H1 (cell line): ENCODE measurements around the gene PLCL2. TPM values are rescaled to one million over a fixed set of nuclear protein-coding genes. Genes with fewer than 3 reads are reported as not detected.
"Not testable (repeated sequence)": the region's sequence is repeated elsewhere in the genome, so short reads cannot be mapped to it uniquely, and the experiment has no call there.

ENCODE experiments used
- CTCF ChIA-PET: fragments of 300-600 bp; sonication (Branson Sonifier 250); formaldehyde crosslinking; loops from one replicate; lab custom pipeline; 2021; ENCODE audit not compliant: partially characterized antibody; lab: Charles Lee
- POLR2A ChIA-PET: fragments of 300-600 bp; sonication (Branson Sonifier 250); formaldehyde crosslinking; loops from one replicate; lab custom pipeline; 2021; ENCODE audit warnings: inconsistent platforms; ENCODE audit not compliant: partially characterized antibody; lab: Charles Lee
- DNase-seq, 2 experiments: peaks; one replicate each; pipeline versions ENCODE4 v3.0.0 to v3.0.0-alpha.2; 2010 to 2022; ENCODE audit warnings: low spot score in 2 of 2, low read depth in 1 of 2, mixed read lengths in 1 of 2
- FAIRE-seq: peaks from 2 replicates; lab custom pipeline; 2011; peaks lifted over from hg19 to GRCh38; lab: Jason Lieb, UNC
- H2AFZ ChIP-seq: 2 replicates; pipeline ENCODE4 v1.8.1; 2012; ENCODE audit warnings: low read length, inconsistent platforms
- H2AK5ac ChIP-seq: 2 replicates; pipeline ENCODE4 v1.6.1; 2013; ENCODE audit warnings: low read depth, low read length
- H2BK120ac ChIP-seq: replicated peaks from 2 replicates; pipeline ENCODE3; 2013; ENCODE audit warnings: low read depth, low read length, inconsistent platforms
- H2BK12ac ChIP-seq: 2 replicates; pipeline ENCODE4 v1.6.1; 2013; ENCODE audit warnings: low read depth, low read length
- H2BK15ac ChIP-seq: 2 replicates; pipeline ENCODE4 v1.6.1; 2013; ENCODE audit warnings: low read length
- H2BK20ac ChIP-seq: 2 replicates; pipeline ENCODE4 v1.6.1; 2013; ENCODE audit warnings: low read length
- H2BK5ac ChIP-seq: 2 replicates; pipeline ENCODE4 v1.6.1; 2013; ENCODE audit warnings: low read depth, low read length
- H3K14ac ChIP-seq: 2 replicates; pipeline ENCODE4 v1.6.1; 2013; ENCODE audit warnings: inconsistent platforms; ENCODE audit not compliant: insufficient read length
- H3K18ac ChIP-seq: 2 replicates; pipeline ENCODE4 v1.6.1; 2013; ENCODE audit warnings: low read length; ENCODE audit errors: extremely low read depth
- H3K23ac ChIP-seq: 2 replicates; pipeline ENCODE4 v1.6.1; 2013; ENCODE audit warnings: inconsistent platforms; ENCODE audit not compliant: insufficient read length
- H3K23me2 ChIP-seq: 2 replicates; pipeline ENCODE4 v1.6.1; 2013; ENCODE audit warnings: low read depth, low read length
- H3K27ac ChIP-seq: 2 replicates; pipeline ENCODE4 v1.6.1; 2011; ENCODE audit warnings: low read depth, low read length, inconsistent platforms
- H3K27me3 ChIP-seq, 4 experiments: replicated peaks in 1 of 4; 1 replicate in 1 of 4; 2 replicates in 3 of 4; pipeline versions ENCODE4 v1.6.1 to v1.8.1; 2011 to 2013; ENCODE audit warnings: low read length in 3 of 4, mild to moderate bottlenecking in 3 of 4, inconsistent platforms in 2 of 4, mixed read lengths in 2 of 4, moderate library complexity in 1 of 4; ENCODE audit not compliant: control insufficient read depth in 3 of 4, insufficient read depth in 3 of 4; ENCODE audit errors: extremely low read depth in 1 of 4
- H3K36me3 ChIP-seq, 4 experiments: 2 replicates each; pipeline versions ENCODE4 v1.6.1 to v1.8.1; 2011 to 2013; ENCODE audit warnings: mild to moderate bottlenecking in 4 of 4, low read length in 3 of 4, moderate library complexity in 2 of 4, control low read depth in 1 of 4, inconsistent platforms in 1 of 4; ENCODE audit not compliant: insufficient read depth in 4 of 4, control insufficient read depth in 2 of 4
- H3K4ac ChIP-seq: replicated peaks from 2 replicates; pipeline ENCODE3; 2013; ENCODE audit warnings: low read length, low read depth, mixed read lengths, inconsistent platforms; ENCODE audit not compliant: insufficient read length
- H3K4me1 ChIP-seq, 4 experiments: replicated peaks in 1 of 4; 1 replicate in 1 of 4; 2 replicates in 3 of 4; pipeline versions ENCODE4 v1.6.1 to v1.8.1; 2011 to 2013; ENCODE audit warnings: low read length in 3 of 4, inconsistent platforms in 2 of 4, mixed read lengths in 1 of 4; ENCODE audit not compliant: insufficient read depth in 4 of 4, control insufficient read depth in 3 of 4
- H3K4me2 ChIP-seq, 2 experiments: 2 replicates each; pipeline versions ENCODE4 v1.6.1 to v1.8.1; 2011 to 2013; ENCODE audit warnings: low read depth in 2 of 2, low read length in 2 of 2, control low read depth in 1 of 2, inconsistent platforms in 1 of 2, mild to moderate bottlenecking in 1 of 2; ENCODE audit not compliant: insufficient read depth in 1 of 2
- H3K4me3 ChIP-seq, 4 experiments: fragments of 200-600, 300-600 bp in 1 of 4; sonication (generic), shearing (Covaris generic), sonication (Bioruptor Twin) in 1 of 4; 2 replicates each; pipeline versions ENCODE4 v1.5.1 to v1.8.1; 2011 to 2016; ENCODE audit warnings: low read length in 4 of 4, low read depth in 3 of 4, control low read depth in 2 of 4, inconsistent platforms in 2 of 4, mild to moderate bottlenecking in 2 of 4, mixed read lengths in 1 of 4, moderate library complexity in 1 of 4; ENCODE audit not compliant: insufficient read depth in 2 of 4; ENCODE audit errors: extremely low read depth in 1 of 4
- H3K56ac ChIP-seq: replicated peaks from 2 replicates; pipeline ENCODE3; 2013; ENCODE audit warnings: low read depth, mild to moderate bottlenecking, mixed read lengths, low read length, inconsistent platforms; ENCODE audit not compliant: insufficient read length
- H3K79me1 ChIP-seq: 2 replicates; pipeline ENCODE4 v1.6.1; 2013; ENCODE audit warnings: low read depth, low read length, control low read depth
- H3K79me2 ChIP-seq, 2 experiments: 2 replicates each; pipeline versions ENCODE4 v1.6.1 to v1.8.1; 2012 to 2013; ENCODE audit warnings: low read length in 2 of 2, mild to moderate bottlenecking in 2 of 2, inconsistent platforms in 1 of 2; ENCODE audit not compliant: insufficient read depth in 2 of 2, control insufficient read depth in 1 of 2
- H3K9ac ChIP-seq, 4 experiments: replicated peaks in 1 of 4; 1 replicate in 1 of 4; 2 replicates in 3 of 4; pipeline versions ENCODE4 v1.6.1 to v1.8.1; 2011 to 2013; ENCODE audit warnings: low read depth in 3 of 4, low read length in 3 of 4, control low read depth in 2 of 4, mild to moderate bottlenecking in 2 of 4, moderate library complexity in 2 of 4, inconsistent platforms in 1 of 4; ENCODE audit errors: extremely low read depth in 1 of 4
- H3K9me3 ChIP-seq, 2 experiments: 2 replicates each; pipeline versions ENCODE4 v1.6.1 to v1.8.1; 2012 to 2013; ENCODE audit warnings: mild to moderate bottlenecking in 2 of 2, moderate library complexity in 2 of 2, control low read depth in 1 of 2, inconsistent platforms in 1 of 2, low read depth in 1 of 2, low read length in 1 of 2, mixed read lengths in 1 of 2; ENCODE audit not compliant: insufficient read depth in 2 of 2
- H4K20me1 ChIP-seq, 2 experiments: replicated peaks in 1 of 2; 2 replicates each; pipeline versions ENCODE3 to v1.8.1; 2011 to 2013; ENCODE audit warnings: inconsistent platforms in 2 of 2, low read length in 2 of 2, mild to moderate bottlenecking in 1 of 2; ENCODE audit not compliant: insufficient read depth in 2 of 2, control insufficient read depth in 1 of 2
- H4K5ac ChIP-seq: 2 replicates; pipeline ENCODE4 v1.6.1; 2013; ENCODE audit warnings: low read length, low read depth, mixed read lengths, inconsistent platforms; ENCODE audit not compliant: insufficient read length
- H4K8ac ChIP-seq: 2 replicates; pipeline ENCODE4 v1.8.0; 2013; ENCODE audit warnings: mild to moderate bottlenecking, moderate library complexity, low read length, inconsistent platforms; ENCODE audit not compliant: insufficient read depth; ENCODE audit errors: extremely low read depth
- H4K91ac ChIP-seq: replicated peaks from 2 replicates; pipeline ENCODE3; 2013; ENCODE audit warnings: low read length, mixed read lengths, inconsistent platforms; ENCODE audit not compliant: insufficient read length
- CEBPB ChIP-seq: IDR thresholded peaks from 2 replicates; pipeline ENCODE4 v1.6.1; 2012; ENCODE audit warnings: low read depth, low read length
- KDM5A ChIP-seq: fragments of 200-600 bp; IDR thresholded peaks from 2 replicates; pipeline ENCODE4 v1.7.1; 2012; ENCODE audit warnings: mild to moderate bottlenecking, low read length, inconsistent platforms, mixed read lengths
- WGBS, 2 experiments: shearing (Covaris generic) in 1 of 2; methylation state at CpG; one replicate each; pipeline versions ENCODE4 v1.1.6 to v1.1.7; 2013 to 2015; ENCODE audit warnings: low lambda C conversion rate in 2 of 2, mixed read lengths in 2 of 2, inconsistent platforms in 1 of 2, low coverage in 1 of 2, missing lambda C conversion rate in 1 of 2; ENCODE audit not compliant: insufficient replicate concordance in 2 of 2, insufficient coverage in 1 of 2, insufficient read length in 1 of 2; ENCODE audit errors: extremely low coverage in 1 of 2, missing lambda C conversion rate in 1 of 2; 5-methylcytosine and 5-hydroxymethylcytosine counted together
- polyA plus RNA-seq, 7 experiments: library from polyadenylated mRNA; depleted of rRNA in 3 of 7; stranded (reverse) in 5 of 7; unstranded in 2 of 7; fragments of >200 nt in 5 of 7; fragments of 200-250 nt in 2 of 7; gene quantifications; 1 replicate in 5 of 7; 2 replicates in 1 of 7; 4 replicates in 1 of 7; pipeline versions ENCODE4 v1.2.1 to v1.2.3, GENCODE V29; 2011 to 2013; ENCODE audit warnings: missing spikeins in 2 of 7, mixed read lengths in 2 of 7
- total RNA-seq: library from RNA; stranded (reverse); fragmentation: NEBNext Ultra II Directional; extraction: Animal tissue kit (Norgen Biotek cat#: 25700); gene quantifications from 2 replicates; pipeline ENCODE4 v1.2.1, GENCODE V29; 2021

The PLCL2 gene
- total and polyA plus RNA-seq, 2 of the 8 experiments (the other 6 are each of a cell fraction or from before 2014, with no cell fraction given), result 3.5 to 6.8 TPM

GRCh38 chr3:16950845-16951244 lies 66.1 kb downstream of the PLCL2 start:
- Histone ChIP-seq H3K27ac (no peak overlapping the region), H2AFZ (no peak overlapping the region), H2BK20ac (no peak overlapping the region), H3K23ac (no peak overlapping the region), H2BK12ac (no peak overlapping the region)
- TF ChIP-seq KDM5A, result no peak
- no peak for TF ChIP-seq CEBPB
- TF ChIP-seq, all 59 proteins: peak for 0
- no peaks in the 10 kb centered on the region for H3K79me1 ChIP-seq
- no peak for DNase-seq
- no peaks in the 10 kb centered on the region for H3K9me3 ChIP-seq
- no peak overlapping the region for H3K14ac ChIP-seq
- H4K8ac ChIP-seq, result no peak overlapping the region
- no peak for FAIRE-seq
- no peak overlapping the region for H3K4me3 ChIP-seq
- no peak overlapping the region for H2BK5ac ChIP-seq
- H2BK15ac ChIP-seq, result no peak overlapping the region
- H4K91ac ChIP-seq, result no peak overlapping the region
- H3K18ac ChIP-seq, result no peak overlapping the region
- no peak overlapping the region for H2BK120ac ChIP-seq
- H3K4me2 ChIP-seq, result no peak overlapping the region
- ChIA-PET CTCF (no interaction called here), POLR2A (interaction anchor here (1.0 kb wide), 1 partner anchor 17 kb away, joined by 3 read pairs; no protein-coding TSS in a partner anchor)
- no peaks in the 10 kb centered on the region for H3K36me3 ChIP-seq
- H3K27me3 ChIP-seq, result peaks cover 0 to 1% (median 0%) of the 10 kb centered on the region in 4 experiments; a peak in 1 of 7 replicates
- H3K4ac ChIP-seq, result no peak overlapping the region
- H2AK5ac ChIP-seq, result no peak overlapping the region
- no peaks in the 10 kb centered on the region for H3K23me2 ChIP-seq
- H3K9ac ChIP-seq, result no peak overlapping the region
- no peaks in the 10 kb centered on the region for H3K4me1 ChIP-seq
- WGBS, 2 experiments, result 88% methylated on average over 1 of the region's 1 CpG; no CpG with 5 or more reads in 1 of the 2 experiments
- no peak overlapping the region for H4K5ac ChIP-seq
- H3K56ac ChIP-seq, result no peak overlapping the region
- H3K79me2 ChIP-seq, result no peaks in the 10 kb centered on the region
- no peaks in the 10 kb centered on the region for H4K20me1 ChIP-seq

DNA sequence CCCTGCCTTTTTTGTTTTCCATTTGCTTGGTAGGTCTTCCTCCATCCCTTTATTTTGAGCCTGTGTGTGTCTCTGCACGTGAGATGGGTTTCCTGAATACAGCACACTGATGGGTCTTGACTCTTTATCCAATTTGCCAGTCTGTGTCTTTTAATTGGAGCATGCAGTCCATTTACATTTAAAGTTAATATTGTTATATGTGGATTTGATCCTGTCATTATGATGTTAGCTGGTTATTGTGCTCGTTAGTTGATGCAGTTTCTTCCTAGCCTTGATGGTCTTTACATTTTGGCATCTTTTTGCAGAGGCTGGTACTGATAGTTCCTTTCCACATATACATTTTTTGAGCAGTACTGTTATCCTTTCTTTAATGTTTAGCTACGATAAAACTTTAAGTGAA lies 73.1 kb downstream of the PLCL2 start:
- H3K27me3 ChIP-seq, H2AFZ ChIP-seq, H3K14ac ChIP-seq, DNase-seq, H2BK12ac ChIP-seq, H3K18ac ChIP-seq, FAIRE-seq, H3K4me3 ChIP-seq, H3K79me2 ChIP-seq, H3K4me1 ChIP-seq, H3K23me2 ChIP-seq, H3K36me3 ChIP-seq, H2BK20ac ChIP-seq, H3K4ac ChIP-seq, H3K56ac ChIP-seq, H3K79me1 ChIP-seq, H2AK5ac ChIP-seq, H2BK5ac ChIP-seq, H2BK120ac ChIP-seq, H4K20me1 ChIP-seq, H3K4me2 ChIP-seq, H4K5ac ChIP-seq, POLR2A ChIA-PET, H4K91ac ChIP-seq, H3K9me3 ChIP-seq, H3K23ac ChIP-seq, H3K9ac ChIP-seq, H3K27ac ChIP-seq, H2BK15ac ChIP-seq, H4K8ac ChIP-seq: not testable (repeated sequence)
- WGBS, 2 experiments, result 92% methylated on average over 3 of the region's 3 CpGs; no CpG with 5 or more reads in 1 of the 2 experiments
- CTCF ChIA-PET, result interaction anchor here (0.6 kb wide), 2 partner anchors 54 to 783 kb away, joined by 3 read pairs; no protein-coding TSS in a partner anchor
